GM20431 (cell line): ENCODE data around the gene SAP30BP.

Experiments used
- in situ Hi-C: fragments of 300-500 bp; cut with MseI, MboI; formaldehyde crosslinking; loops from one replicate; pipeline ENCODE4 v1.15.0; 2020; ENCODE audit warnings: low sequenced_read_pairs; ENCODE audit not compliant: unreplicated experiment

SAP30BP gene

DNA sequence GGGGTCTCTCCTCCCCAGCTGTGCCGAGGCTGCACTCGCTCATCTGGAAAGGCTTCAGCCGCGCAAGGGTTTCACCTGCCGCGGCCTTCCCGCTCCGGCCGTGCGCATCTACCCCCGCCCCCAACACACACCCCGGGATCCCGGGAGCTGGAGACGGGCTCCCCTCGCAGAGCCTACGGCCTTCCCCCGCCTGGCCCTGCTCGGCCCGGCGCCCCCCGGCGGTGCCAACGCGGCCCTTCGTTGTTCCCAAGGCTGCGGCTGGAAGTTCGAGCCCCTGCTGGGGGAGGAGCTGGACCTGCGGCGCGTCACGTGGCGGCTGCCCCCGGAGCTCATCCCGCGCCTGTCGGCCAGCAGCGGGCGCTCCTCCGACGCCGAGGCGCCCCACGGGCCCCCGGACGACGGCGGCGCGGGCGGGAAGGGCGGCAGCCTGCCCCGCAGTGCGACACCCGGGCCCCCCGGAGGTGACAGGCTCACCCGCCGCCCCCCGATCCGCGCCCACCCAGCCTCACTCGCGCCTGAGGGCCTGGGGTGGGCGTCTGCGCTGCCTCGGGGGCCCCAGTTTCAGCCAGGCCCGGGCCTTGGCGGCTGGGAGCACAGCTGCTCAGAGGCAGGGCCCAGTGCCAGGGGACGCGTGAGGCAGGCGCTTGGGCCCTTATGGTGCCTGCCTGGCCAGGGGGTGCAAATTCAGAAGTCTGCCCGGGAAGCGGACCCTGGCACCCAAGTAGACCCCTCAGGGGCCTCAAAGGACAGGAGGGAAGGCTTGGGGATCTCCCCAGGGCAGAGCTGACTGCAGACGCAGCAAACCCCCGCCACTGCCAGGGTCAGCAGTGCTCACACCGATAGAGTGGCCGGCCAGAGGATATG lies 86.6 kb downstream of the SAP30BP start:
- in situ Hi-C loops, result no loop called here

DNA sequence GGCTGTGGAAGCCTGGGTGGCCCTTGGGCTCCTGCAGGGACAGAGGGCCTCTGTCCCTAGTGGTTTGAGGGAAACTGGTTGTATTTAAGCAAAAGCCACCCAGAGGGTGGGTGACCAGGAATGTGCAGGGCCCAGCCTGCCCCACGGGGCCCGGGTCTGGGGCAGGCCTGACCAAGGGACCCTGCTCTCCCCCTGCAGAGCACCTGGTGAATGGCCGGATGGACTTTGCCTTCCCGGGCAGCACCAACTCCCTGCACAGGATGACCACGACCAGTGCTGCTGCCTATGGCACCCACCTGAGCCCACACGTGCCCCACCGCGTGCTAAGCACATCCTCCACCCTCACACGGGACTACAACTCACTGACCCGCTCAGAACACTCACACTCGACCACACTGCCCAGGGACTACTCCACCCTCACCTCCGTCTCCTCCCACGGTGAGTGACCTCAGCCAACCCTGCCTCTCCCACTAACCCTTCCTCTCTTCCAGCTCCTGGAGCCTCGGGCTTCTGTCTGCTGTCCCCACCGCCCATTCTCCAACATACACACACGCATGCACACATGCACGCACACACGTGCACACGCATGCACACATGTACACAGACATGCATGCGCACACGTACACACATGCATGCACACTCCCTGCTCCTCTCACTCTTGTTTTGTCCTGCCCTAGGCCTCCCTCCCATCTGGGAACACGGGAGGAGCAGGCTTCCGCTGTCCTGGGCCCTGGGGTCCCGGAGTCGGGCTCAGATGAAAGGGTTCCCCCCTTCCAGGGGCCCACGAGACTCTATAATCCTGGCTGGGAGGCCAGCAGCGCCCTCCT lies 87.5 kb downstream of the SAP30BP start:
- in situ Hi-C loops, result no loop called here

DNA sequence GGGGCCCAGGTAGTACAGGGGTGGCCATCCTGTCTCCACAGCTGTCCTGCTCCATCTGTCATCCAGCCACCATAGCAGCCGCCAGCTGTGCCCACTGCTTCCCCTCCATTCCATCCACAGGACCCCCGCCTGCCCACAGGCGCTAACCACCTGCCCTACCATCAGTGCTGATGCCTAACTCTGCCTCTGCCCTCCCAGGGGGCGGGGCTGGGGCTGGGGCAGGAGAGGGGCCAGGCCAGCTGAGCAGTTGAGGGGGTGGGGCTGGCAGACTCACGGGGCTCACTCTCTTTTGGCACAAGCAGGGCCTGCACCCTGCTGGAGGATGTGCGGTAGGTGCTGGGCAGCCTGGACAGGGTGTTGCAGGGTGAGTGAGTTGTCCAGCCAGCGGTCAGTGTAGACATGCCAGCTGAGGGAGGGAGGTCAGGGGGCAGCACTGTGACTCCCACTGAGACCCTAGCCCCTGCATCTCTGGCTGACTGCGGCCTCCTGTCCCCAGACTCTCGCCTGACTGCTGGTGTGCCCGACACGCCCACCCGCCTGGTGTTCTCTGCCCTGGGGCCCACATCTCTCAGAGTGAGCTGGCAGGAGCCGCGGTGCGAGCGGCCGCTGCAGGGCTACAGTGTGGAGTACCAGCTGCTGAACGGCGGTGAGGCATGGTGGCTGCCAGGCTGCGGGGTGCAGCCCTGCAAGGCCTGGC lies 88.2 kb downstream of the SAP30BP start:
- in situ Hi-C loops, result no loop called here

DNA sequence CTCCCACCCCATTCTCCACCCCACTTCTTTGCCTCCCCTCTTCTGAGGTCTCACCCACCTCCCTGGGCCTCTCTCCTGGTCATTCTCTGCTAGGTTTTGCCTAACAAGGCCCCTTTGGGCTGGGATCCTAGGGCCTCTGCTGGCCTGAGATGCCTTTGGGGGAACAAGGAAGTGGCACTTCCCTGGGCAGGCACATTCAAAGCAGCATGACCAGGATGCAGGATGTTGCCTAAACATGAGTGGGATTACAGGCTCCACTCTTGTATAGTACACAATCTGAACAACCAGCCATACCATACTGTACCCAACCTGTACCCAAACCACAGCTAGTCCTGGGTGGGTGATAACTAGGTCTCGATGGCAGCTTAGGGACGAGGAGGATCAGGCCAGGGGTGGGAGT lies 88.9 kb downstream of the SAP30BP start:
- in situ Hi-C loops, result no loop called here

DNA sequence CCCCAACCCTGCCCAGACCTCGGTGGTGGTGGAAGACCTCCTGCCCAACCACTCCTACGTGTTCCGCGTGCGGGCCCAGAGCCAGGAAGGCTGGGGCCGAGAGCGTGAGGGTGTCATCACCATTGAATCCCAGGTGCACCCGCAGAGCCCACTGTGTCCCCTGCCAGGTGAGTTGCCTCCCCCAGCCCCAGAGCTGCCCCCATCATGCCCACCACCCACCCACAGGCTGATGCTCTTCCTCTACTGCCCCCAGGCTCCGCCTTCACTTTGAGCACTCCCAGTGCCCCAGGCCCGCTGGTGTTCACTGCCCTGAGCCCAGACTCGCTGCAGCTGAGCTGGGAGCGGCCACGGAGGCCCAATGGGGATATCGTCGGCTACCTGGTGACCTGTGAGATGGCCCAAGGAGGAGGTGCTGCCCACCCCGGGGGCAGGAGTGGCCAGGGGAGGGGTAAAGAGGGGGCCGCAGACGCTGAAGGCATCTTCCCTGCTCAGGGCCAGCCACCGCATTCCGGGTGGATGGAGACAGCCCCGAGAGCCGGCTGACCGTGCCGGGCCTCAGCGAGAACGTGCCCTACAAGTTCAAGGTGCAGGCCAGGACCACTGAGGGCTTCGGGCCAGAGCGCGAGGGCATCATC lies 89.4 kb downstream of the SAP30BP start:
- in situ Hi-C loops, result no loop called here

DNA sequence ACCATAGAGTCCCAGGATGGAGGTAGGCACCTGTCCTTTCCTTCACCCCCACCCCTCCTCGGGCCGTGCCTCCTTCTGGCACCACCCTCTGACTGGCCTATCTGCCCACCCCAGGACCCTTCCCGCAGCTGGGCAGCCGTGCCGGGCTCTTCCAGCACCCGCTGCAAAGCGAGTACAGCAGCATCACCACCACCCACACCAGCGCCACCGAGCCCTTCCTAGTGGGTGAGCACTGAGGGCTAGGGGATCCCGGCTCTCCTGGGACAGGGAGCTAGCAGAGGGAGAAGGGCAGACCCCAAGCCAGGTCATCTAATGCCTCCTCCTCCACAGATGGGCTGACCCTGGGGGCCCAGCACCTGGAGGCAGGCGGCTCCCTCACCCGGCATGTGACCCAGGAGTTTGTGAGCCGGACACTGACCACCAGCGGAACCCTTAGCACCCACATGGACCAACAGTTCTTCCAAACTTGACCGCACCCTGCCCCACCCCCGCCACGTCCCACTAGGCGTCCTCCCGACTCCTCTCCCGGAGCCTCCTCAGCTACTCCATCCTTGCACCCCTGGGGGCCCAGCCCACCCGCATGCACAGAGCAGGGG lies 90.0 kb downstream of the SAP30BP start:
- in situ Hi-C loops, result no loop called here
